ENCODE results near the gene MEGF11.

The MEGF11 gene

GRCh38 chr15:66110864-66111263, 142.7 kb downstream of the MEGF11 start:
- no peak for ATAC-seq

- no peak for ATAC-seq
Measured at GRCh38 chr15:66109826-66110225, 143.7 kb downstream of the MEGF11 start.

GRCh38 chr15:66108483-66109265, 144.9 kb downstream of the MEGF11 start:
- ATAC-seq = no peak

- no peak for ATAC-seq
Measured at GRCh38 chr15:66107070-66107469, 146.5 kb downstream of the MEGF11 start.

GRCh38 chr15:66105286-66106265, 148.0 kb downstream of the MEGF11 start:
- ATAC-seq = no peak

GRCh38 chr15:66103293-66103590, 150.3 kb downstream of the MEGF11 start:
- ATAC-seq = no peak

GRCh38 chr15:66102563-66103292, 150.8 kb downstream of the MEGF11 start:
- no peak for ATAC-seq

- ATAC-seq = no peak
Measured at GRCh38 chr15:66101715-66102395, 151.7 kb downstream of the MEGF11 start.

- ATAC-seq = no peak
Measured at GRCh38 chr15:66100761-66101160, 152.8 kb downstream of the MEGF11 start.

- no peak for ATAC-seq
Measured at GRCh38 chr15:66099950-66100671, 153.4 kb downstream of the MEGF11 start.

GRCh38 chr15:66098022-66098363, 155.6 kb downstream of the MEGF11 start:
- ATAC-seq = no peak

GRCh38 chr15:66097151-66098021, 156.2 kb downstream of the MEGF11 start:
- ATAC-seq = no peak

- ATAC-seq = no peak
Measured at GRCh38 chr15:66096688-66097058, 156.9 kb downstream of the MEGF11 start.

GRCh38 chr15:66095871-66096687, 157.5 kb downstream of the MEGF11 start:
- no peak for ATAC-seq

- no peak for ATAC-seq
Measured at GRCh38 chr15:66094331-66094730, 159.2 kb downstream of the MEGF11 start.

- ATAC-seq = no peak
Measured at GRCh38 chr15:66092053-66093016, 161.2 kb downstream of the MEGF11 start.

GRCh38 chr15:66089509-66089908, 164.0 kb downstream of the MEGF11 start:
- ATAC-seq = no peak

- no peak for ATAC-seq
Measured at GRCh38 chr15:66089049-66089448, 164.5 kb downstream of the MEGF11 start.

GRCh38 chr15:66085128-66085527, 168.4 kb downstream of the MEGF11 start:
- no peak for ATAC-seq
